ENCODE measurements around the gene HSD11B1. TPM values are rescaled to one million over a fixed set of nuclear protein-coding genes. Genes with fewer than 3 reads are reported as not detected.

The HSD11B1 gene
- total RNA-seq, 6 donors from 2014 or later, result 3.1 to 25.8 (median 17.4) TPM

GRCh38 chr1:209761011-209761635, 56.5 kb downstream of the HSD11B1 start:
- no peak overlapping the region for H3K27ac ChIP-seq
- ATAC-seq (ENCODE audit: low FRiP score in 2 of 2) (peak in 1 of 2 donors; percentile 37), DNase-seq (no peak)
- H3K27me3 ChIP-seq, result no peaks in the 10 kb centered on the region
- no peaks in the 10 kb centered on the region for H3K9me3 ChIP-seq
- TF ChIP-seq EP300 (IDR thresholded peaks at IDR 0.05), result no peak
- TF ChIP-seq POLR2AphosphoS5 (IDR thresholded peaks at IDR 0.05), result no peak
- H3K36me3 ChIP-seq, result no peaks in the 10 kb centered on the region
- H3K4me1 ChIP-seq, result peaks cover 0 to 3% (median under 1%) of the 10 kb centered on the region in 4 donors
- H3K4me3 ChIP-seq, result no peak overlapping the region

GRCh38 chr1:209766051-209766450, 61.4 kb downstream of the HSD11B1 start:
- Histone ChIP-seq H3K36me3 (no peaks in the 10 kb centered on the region), H3K4me1 (peaks cover 22 to 28% (median 25%) of the 10 kb centered on the region in 4 donors), H3K4me3 (no peak overlapping the region), H3K9me3 (no peaks in the 10 kb centered on the region), H3K27me3 (no peaks in the 10 kb centered on the region), H3K27ac (peak overlapping the region in 3 of 4 donors; percentile 4 to 75 (median 29))
- peak; percentile 62 to 72 for TF ChIP-seq POLR2AphosphoS5 (IDR thresholded peaks at IDR 0.05)
- TF ChIP-seq EP300 (IDR thresholded peaks at IDR 0.05), result peak in 1 of 4 donors; percentile 78
- TF ChIP-seq CTCF (IDR thresholded peaks at IDR 0.05), result no peak
- TF ChIP-seq POLR2A (IDR thresholded peaks at IDR 0.05), result no peak
- 49 to 62% methylated on average over 2 of the region's 2 CpGs for WGBS, 2 donors
- ATAC-seq (ENCODE audit: low FRiP score in 2 of 2), result no peak
- peak in 1 of 2 donors; percentile 64 for DNase-seq

GRCh38 chr1:209767096-209767495, 62.5 kb downstream of the HSD11B1 start:
- peaks cover 22 to 28% (median 24%) of the 10 kb centered on the region in 4 donors for H3K4me1 ChIP-seq
- no peaks in the 10 kb centered on the region for H3K9me3 ChIP-seq
- no peak for ATAC-seq (ENCODE audit: low FRiP score in 2 of 2)
- TF ChIP-seq POLR2A (IDR thresholded peaks at IDR 0.05) (no peak), CTCF (IDR thresholded peaks at IDR 0.05) (no peak), EP300 (IDR thresholded peaks at IDR 0.05) (no peak)
- H3K27ac ChIP-seq, result peak overlapping the region in 1 of 4 donors; percentile 81
- H3K4me3 ChIP-seq, result no peak overlapping the region
- no peaks in the 10 kb centered on the region for H3K36me3 ChIP-seq
- DNase-seq, result no peak
- no peaks in the 10 kb centered on the region for H3K27me3 ChIP-seq

GRCh38 chr1:209767706-209768105, 63.1 kb downstream of the HSD11B1 start:
- Histone ChIP-seq H3K9me3 (no peaks in the 10 kb centered on the region), H3K4me3 (no peak overlapping the region), H3K4me1 (peaks cover 22 to 28% (median 24%) of the 10 kb centered on the region in 4 donors), H3K27ac (peak overlapping the region in 3 of 4 donors; percentile 73 to 81 (median 77)), H3K36me3 (no peaks in the 10 kb centered on the region), H3K27me3 (no peaks in the 10 kb centered on the region)
- DNase-seq (no peak), ATAC-seq (ENCODE audit: low FRiP score in 2 of 2) (peak in 1 of 2 donors; percentile 52)
- TF ChIP-seq POLR2AphosphoS5 (IDR thresholded peaks at IDR 0.05) (no peak), EP300 (IDR thresholded peaks at IDR 0.05) (no peak), POLR2A (IDR thresholded peaks at IDR 0.05) (no peak)

GRCh38 chr1:209768354-209768774, 63.7 kb downstream of the HSD11B1 start:
- peak overlapping the region; percentile 62 to 81 (median 75) for H3K27ac ChIP-seq
- ATAC-seq (ENCODE audit: low FRiP score in 2 of 2), result peak; percentile 19 to 55

More at GRCh38 chr1:209768354-209768774, 63.7 kb downstream of the HSD11B1 start:
- peaks cover 22 to 28% (median 24%) of the 10 kb centered on the region in 4 donors for H3K4me1 ChIP-seq
- H3K36me3 ChIP-seq, result no peaks in the 10 kb centered on the region
- H3K27me3 ChIP-seq, result no peaks in the 10 kb centered on the region
- WGBS, 2 donors, result 59 to 68% methylated on average over 9 of the region's 9 CpGs
- DNase-seq, result peak in 1 of 2 donors; percentile 63
- H3K9me3 ChIP-seq, result no peaks in the 10 kb centered on the region
- TF ChIP-seq CTCF (IDR thresholded peaks at IDR 0.05), result no peak
- peak in 1 of 4 donors; percentile 21 for TF ChIP-seq POLR2A (IDR thresholded peaks at IDR 0.05)
- peak in 1 of 2 donors; percentile 31 for TF ChIP-seq POLR2AphosphoS5 (IDR thresholded peaks at IDR 0.05)
- TF ChIP-seq EP300 (IDR thresholded peaks at IDR 0.05), result no peak
- H3K4me3 ChIP-seq, result peak overlapping the region in 3 of 4 donors; percentile 15 to 39 (median 39)

Data from upper lobe of left lung (tissue), 6 donors.